ENCODE data around the gene PRRT4. TPM values are rescaled to one million over a fixed set of nuclear protein-coding genes. Genes with fewer than 3 reads are reported as not detected.

Gene PRRT4
- total RNA-seq, 1 experiment from 2014 or later = not detected

GRCh38 chr7:128383776-128384175, 22.3 kb upstream of the PRRT4 start:
- Mint-ChIP-seq H3K36me3 (ENCODE audit: insufficient read depth, unreplicated experiment) (no peaks in the 10 kb centered on the region), H3K9me3 (ENCODE audit: unreplicated experiment) (no peaks in the 10 kb centered on the region), H3K4me3 (ENCODE audit: unreplicated experiment) (no peak overlapping the region), H3K27me3 (ENCODE audit: insufficient read depth, unreplicated experiment) (no peaks in the 10 kb centered on the region), H3K4me1 (ENCODE audit: insufficient read depth, unreplicated experiment) (peaks cover 17% of the 10 kb centered on the region), H3K27ac (ENCODE audit: low read depth, unreplicated experiment) (no peak overlapping the region)
- DNase-seq (ENCODE audit: unreplicated experiment) = peak; percentile 29
- ChIA-PET CTCF (interaction anchor here (0.6 to 14.9 kb wide), 6 partner anchors 15 to 84 kb away, joined by 3 to 372 read pairs (median 4); partner anchors contain the start of gene RBM28), POLR2A (interaction anchor here (0.7 to 0.8 kb wide), 2 partner anchors 16 to 27 kb away, joined by 3 read pairs; no protein-coding TSS in a partner anchor)
- TF ChIP-seq CTCF (IDR thresholded peaks at IDR 0.05; ENCODE audit: unreplicated experiment) = no peak
- no TSS peak for BruUV-seq (replicated peaks)
- intact Hi-C loops (cut with micrococcal nuclease) = loop anchor here (10.0 kb wide), 1 partner anchor 829 kb away; no protein-coding TSS in a partner anchor

DNA sequence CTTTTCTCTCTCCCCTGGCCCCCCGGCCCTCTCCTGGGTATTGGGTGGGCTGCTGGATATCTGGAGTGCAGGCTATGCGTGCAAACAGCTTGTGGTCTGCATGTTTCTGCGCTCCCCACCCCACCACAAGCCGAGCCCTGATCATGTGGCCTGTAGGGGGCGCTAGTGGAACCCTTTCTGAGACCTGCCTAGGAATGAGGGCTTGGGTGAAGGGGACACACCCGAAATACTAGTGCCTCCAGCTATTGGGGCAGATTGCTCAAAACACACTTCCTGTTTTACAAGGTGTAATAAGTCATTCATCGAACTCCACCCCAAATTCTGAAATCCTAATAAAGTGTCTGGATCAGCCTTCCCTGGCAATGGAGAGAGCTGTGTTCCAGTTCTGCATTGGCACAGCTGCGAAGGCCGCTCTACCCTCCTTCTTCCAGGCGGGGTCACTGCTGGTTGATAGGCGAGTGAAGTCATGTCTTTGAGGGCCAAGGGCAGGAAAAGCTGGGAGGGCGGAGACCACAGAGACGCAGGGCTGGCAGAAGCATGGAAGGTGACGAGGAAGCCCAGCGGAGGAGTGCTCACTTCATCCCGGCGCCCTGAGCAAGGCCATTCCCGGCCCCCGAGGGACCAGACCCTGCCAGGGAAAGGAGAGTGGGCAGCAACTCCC, 19.8 kb upstream of the PRRT4 start:
- TF ChIP-seq CTCF (IDR thresholded peaks at IDR 0.05; ENCODE audit: unreplicated experiment) = peak; percentile 75
- H3K4me3 Mint-ChIP-seq (ENCODE audit: unreplicated experiment) = no peak overlapping the region
- ChIA-PET POLR2A (interaction anchor here (1.0 to 1.3 kb wide), 3 partner anchors 15 to 37 kb away, joined by 3 to 7 read pairs (median 4); partner anchors contain the start of genes IMPDH1 and RBM28), CTCF (interaction anchor here (0.6 to 14.9 kb wide), 17 partner anchors 8 to 626 kb away, joined by 3 to 372 read pairs (median 5); partner anchors contain the start of gene RBM28)
- BruUV-seq (replicated peaks) = no TSS peak
- DNase-seq (ENCODE audit: unreplicated experiment) = peak; percentile 81
- H3K9me3 Mint-ChIP-seq (ENCODE audit: unreplicated experiment) = no peaks in the 10 kb centered on the region
- H3K4me1 Mint-ChIP-seq (ENCODE audit: insufficient read depth, unreplicated experiment) = peaks cover 11% of the 10 kb centered on the region
- no peaks in the 10 kb centered on the region for H3K27me3 Mint-ChIP-seq (ENCODE audit: insufficient read depth, unreplicated experiment)
- H3K27ac Mint-ChIP-seq (ENCODE audit: low read depth, unreplicated experiment) = no peak overlapping the region
- no peaks in the 10 kb centered on the region for H3K36me3 Mint-ChIP-seq (ENCODE audit: insufficient read depth, unreplicated experiment)
- intact Hi-C loops (cut with micrococcal nuclease) = loop anchor here (10.0 kb wide), 1 partner anchor 826 kb away; no protein-coding TSS in a partner anchor

DNA sequence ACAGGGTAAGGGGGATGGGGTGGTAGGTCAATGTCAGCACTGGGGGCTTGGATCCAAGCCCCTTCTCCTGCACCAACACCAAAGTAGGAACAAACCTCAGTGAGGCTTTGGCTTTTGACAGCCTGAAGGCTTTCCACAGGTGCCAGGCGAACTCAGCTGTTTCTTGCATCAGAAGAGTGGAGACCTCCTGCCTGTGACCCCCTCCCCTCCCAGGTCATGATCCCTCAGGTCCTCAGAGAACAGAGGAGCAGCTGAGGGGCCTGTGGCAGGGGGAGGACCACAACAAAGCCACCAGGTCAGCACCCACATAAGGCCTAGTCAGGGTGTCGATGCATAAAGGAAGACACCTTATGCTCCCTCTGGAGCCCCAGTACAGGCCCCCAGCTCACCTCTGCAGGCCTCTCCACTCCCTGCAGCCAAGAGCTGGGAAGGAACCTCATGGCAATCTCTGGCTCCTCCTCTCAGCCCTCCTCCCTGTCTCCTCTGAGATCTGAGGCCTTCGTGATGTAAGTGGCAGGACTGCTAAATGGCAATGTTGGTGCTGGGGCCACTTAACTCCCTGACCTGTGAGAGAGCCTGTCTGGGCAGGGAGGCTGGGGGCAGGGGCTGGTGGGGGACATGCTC, 19.1 kb upstream of the PRRT4 start:
- intact Hi-C loops (cut with micrococcal nuclease) = loop anchor here (10.0 kb wide), 1 partner anchor 826 kb away; no protein-coding TSS in a partner anchor
- no peaks in the 10 kb centered on the region for H3K27me3 Mint-ChIP-seq (ENCODE audit: insufficient read depth, unreplicated experiment)
- H3K9me3 Mint-ChIP-seq (ENCODE audit: unreplicated experiment) = no peaks in the 10 kb centered on the region
- H3K36me3 Mint-ChIP-seq (ENCODE audit: insufficient read depth, unreplicated experiment) = no peaks in the 10 kb centered on the region
- CTCF ChIA-PET = interaction anchor here (0.6 to 14.9 kb wide), 14 partner anchors 8 to 625 kb away, joined by 3 to 372 read pairs (median 7); partner anchors contain the start of gene RBM28
- no TSS peak for BruUV-seq (replicated peaks)
- H3K4me1 Mint-ChIP-seq (ENCODE audit: insufficient read depth, unreplicated experiment) = peaks cover 11% of the 10 kb centered on the region
- H3K27ac Mint-ChIP-seq (ENCODE audit: low read depth, unreplicated experiment) = no peak overlapping the region
- POLR2A ChIA-PET = interaction anchor here (1.0 to 1.3 kb wide), 3 partner anchors 15 to 37 kb away, joined by 3 to 7 read pairs (median 4); partner anchors contain the start of genes IMPDH1 and RBM28
- no peak for DNase-seq (ENCODE audit: unreplicated experiment)
- TF ChIP-seq CTCF (IDR thresholded peaks at IDR 0.05; ENCODE audit: unreplicated experiment) = no peak
- H3K4me3 Mint-ChIP-seq (ENCODE audit: unreplicated experiment) = no peak overlapping the region

- no peaks in the 10 kb centered on the region for H3K27me3 Mint-ChIP-seq (ENCODE audit: insufficient read depth, unreplicated experiment)
- no peak overlapping the region for H3K4me3 Mint-ChIP-seq (ENCODE audit: unreplicated experiment)
- POLR2A ChIA-PET = no interaction called here
- H3K9me3 Mint-ChIP-seq (ENCODE audit: unreplicated experiment) = no peaks in the 10 kb centered on the region
- H3K4me1 Mint-ChIP-seq (ENCODE audit: insufficient read depth, unreplicated experiment) = peaks cover 11% of the 10 kb centered on the region
- no TSS peak for BruUV-seq (replicated peaks)
- CTCF ChIA-PET = interaction anchor here (0.6 to 14.9 kb wide), 8 partner anchors 12 to 192 kb away, joined by 3 to 372 read pairs (median 10); partner anchors contain the start of gene RBM28
- no peak overlapping the region for H3K27ac Mint-ChIP-seq (ENCODE audit: low read depth, unreplicated experiment)
- intact Hi-C loops (cut with micrococcal nuclease) = loop anchor here (10.0 kb wide), 1 partner anchor 825 kb away; no protein-coding TSS in a partner anchor
- TF ChIP-seq CTCF (IDR thresholded peaks at IDR 0.05; ENCODE audit: unreplicated experiment) = no peak
- no peak for DNase-seq (ENCODE audit: unreplicated experiment)
- H3K36me3 Mint-ChIP-seq (ENCODE audit: insufficient read depth, unreplicated experiment) = no peaks in the 10 kb centered on the region
Measured at GRCh38 chr7:128379900-128380479, 18.5 kb upstream of the PRRT4 start.
